ENCODE measurements around the gene NMNAT2.
A peak's percentile ranks its signal among the peaks of the same experiment; 100 is the strongest.
"Not testable (repeated sequence)": the region's sequence is repeated elsewhere in the genome, so short reads cannot be mapped to it uniquely, and the experiment has no call there.

NMNAT2 gene

GRCh38 chr1:183417772-183418491 is at the start of gene NMNAT2:
TSS of gene NMNAT2 (minus strand) at chr1:183418380. CDS start at chr1:183418267, 113 bp downstream.
- no peak for DNase-seq

- no peak for DNase-seq
These were observed 49.5 kb upstream of the NMNAT2 start for GRCh38 chr1:183467687-183468086.

- DNase-seq = no peak
These were observed 48.6 kb upstream of the NMNAT2 start for GRCh38 chr1:183466781-183467180.

GRCh38 chr1:183463566-183463965 is 45.4 kb upstream of the NMNAT2 start:
- no peak for DNase-seq

GRCh38 chr1:183461350-183461749 is 43.2 kb upstream of the NMNAT2 start:
- peak; percentile 34 for DNase-seq

GRCh38 chr1:183460596-183460995 is 42.4 kb upstream of the NMNAT2 start:
- DNase-seq = no peak

GRCh38 chr1:183457449-183457848 is 39.3 kb upstream of the NMNAT2 start:
- DNase-seq = no peak

- no peak for DNase-seq
These were observed 38.6 kb upstream of the NMNAT2 start for GRCh38 chr1:183456826-183457225.

GRCh38 chr1:183454377-183454776 is 36.2 kb upstream of the NMNAT2 start:
- DNase-seq = no peak

- no peak for DNase-seq
These were observed 31.9 kb upstream of the NMNAT2 start for GRCh38 chr1:183450093-183450492.

GRCh38 chr1:183449223-183449770 is 31.1 kb upstream of the NMNAT2 start:
- DNase-seq = no peak

GRCh38 chr1:183444243-183444642 is 26.1 kb upstream of the NMNAT2 start:
- DNase-seq = no peak

- no peak for DNase-seq
These were observed 25.3 kb upstream of the NMNAT2 start for GRCh38 chr1:183443466-183443865.

GRCh38 chr1:183443011-183443410 is 24.8 kb upstream of the NMNAT2 start:
- no peak for DNase-seq

GRCh38 chr1:183438060-183438459 is 19.9 kb upstream of the NMNAT2 start:
- no peak for DNase-seq

GRCh38 chr1:183435497-183435896 is 17.3 kb upstream of the NMNAT2 start:
- no peak for DNase-seq

GRCh38 chr1:183433703-183434102 is 15.5 kb upstream of the NMNAT2 start:
- no peak for DNase-seq

GRCh38 chr1:183432548-183432875 is 14.3 kb upstream of the NMNAT2 start:
- no peak for DNase-seq

GRCh38 chr1:183431840-183432547 is 13.8 kb upstream of the NMNAT2 start:
- no peak for DNase-seq

- not testable (repeated sequence) for DNase-seq
These were observed 9.4 kb upstream of the NMNAT2 start for GRCh38 chr1:183427591-183427990.

- DNase-seq = no peak
These were observed 6.5 kb upstream of the NMNAT2 start for GRCh38 chr1:183424691-183425090.

- DNase-seq = no peak
These were observed 5.4 kb upstream of the NMNAT2 start for GRCh38 chr1:183423541-183423940.

- DNase-seq = no peak
These were observed 1.2 kb upstream of the NMNAT2 start for GRCh38 chr1:183419399-183419798.

GRCh38 chr1:183418696-183419095 is 516 bp upstream of the NMNAT2 start:
- DNase-seq = no peak

All from NCI-H226 (cell line).